ENCODE data around the gene PALLD.

- TF ChIP-seq GATA3 (IDR thresholded peaks at IDR 0.05; ENCODE audit: low read depth, low read length) (no peak), GATA2 (IDR thresholded peaks at IDR 0.05; ENCODE audit: low read depth, low read length) (no peak)
Observed at GRCh38 chr4:168577624-168578023, 80.8 kb downstream of the PALLD start.
